ENCODE measurements around the gene TENM4.
A peak's percentile ranks its signal among the peaks of the same experiment; 100 is the strongest.

GRCh38 chr11:79461144-79461543, 20.3 kb upstream of the TENM4 start:
- TF ChIP-seq RAD21 (IDR thresholded peaks at IDR 0.05 in 1 of 2, conservative IDR thresholded peaks at IDR 0.05 in 1 of 2; ENCODE audit: low read depth in 2 of 2, low read length in 2 of 2) (peak; percentile 70 to 87), CTCF (IDR thresholded peaks at IDR 0.05; ENCODE audit: control extremely low read depth in 1 of 3, insufficient read depth in 1 of 3, low read depth in 1 of 3, low read length in 3 of 3) (peak in 2 of 3 experiments; percentile 71 to 76; a peak in 3 of 4 replicates), BACH1 (IDR thresholded peaks at IDR 0.05; ENCODE audit: low read length) (no peak), EZH2 (IDR thresholded peaks at IDR 0.05; ENCODE audit: low read depth, low read length, severe bottlenecking) (no peak)
